Activated CD8-positive, alpha-beta memory T cell treated with anti-CD3 and anti-CD28 coated beads, Interleukin-2, amount 50 U/mL, for 1 hour (primary cell): ENCODE results near the gene LIN7B.
"Not testable (repeated sequence)": the region's sequence is repeated elsewhere in the genome, so short reads cannot be mapped to it uniquely, and the experiment has no call there.

Experiments used
- DNase-seq: peaks from one replicate; pipeline ENCODE4 v3.0.0-alpha.2; 2020; ENCODE audit errors: extremely low read depth

Gene LIN7B

GRCh38 chr19:49118565-49119410 lies 4.6 kb downstream of the LIN7B start, which contains the start of gene C19orf73:
Gene C19orf73 (minus strand): TSS chr19:49119143. CDS start chr19:49119022, 121 bp downstream.
- peak; percentile 81 for DNase-seq

GRCh38 chr19:49119411-49120324 lies 5.5 kb downstream of the LIN7B start, which contains the start of gene PPFIA3:
Gene PPFIA3 (plus strand): TSS chr19:49119544. CDS start chr19:49127874, 8,330 bp downstream.
- DNase-seq: no peak

DNA sequence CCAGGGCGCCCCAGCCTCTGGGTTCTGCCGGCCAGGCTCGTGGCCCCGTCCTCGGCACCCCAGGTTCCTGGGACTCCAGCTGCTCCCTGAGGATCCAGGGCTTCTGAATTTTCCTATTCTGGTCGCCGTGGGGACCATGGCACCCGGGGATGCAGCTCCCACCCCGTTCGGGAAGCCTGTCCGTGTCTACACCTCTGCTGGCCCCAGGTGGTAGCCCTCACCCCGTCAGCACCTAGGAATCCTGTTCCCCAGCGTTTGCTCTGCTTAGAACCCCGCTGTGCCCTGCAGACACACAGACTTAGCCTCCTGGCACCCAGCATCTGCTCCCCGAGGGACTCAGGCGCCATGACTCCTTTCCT lies 6.1 kb downstream of the LIN7B start:
- DNase-seq: no peak

- DNase-seq: no peak
Observed at GRCh38 chr19:49120868-49121267, 6.7 kb downstream of the LIN7B start.

DNA sequence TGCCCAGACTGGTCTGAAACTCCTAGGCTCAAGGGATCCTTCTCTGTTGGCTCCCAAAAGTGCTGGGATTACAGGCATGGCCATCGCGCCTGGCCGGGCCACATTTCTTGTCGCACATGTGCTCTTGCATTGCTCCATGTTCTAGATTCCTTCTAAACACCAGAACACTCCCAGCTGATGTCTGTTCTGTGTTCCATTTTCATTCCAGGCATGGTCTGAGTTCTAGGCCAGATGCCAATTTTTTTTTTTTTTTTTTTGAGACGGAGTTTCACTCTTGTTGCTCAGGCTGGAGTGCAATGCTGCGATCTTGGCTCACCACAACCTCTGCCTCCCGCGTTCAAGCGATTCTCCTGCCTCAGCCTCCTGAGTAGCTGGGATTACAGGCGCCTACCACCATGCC lies 7.7 kb downstream of the LIN7B start:
- not testable (repeated sequence) for DNase-seq

- DNase-seq: not testable (repeated sequence)
Observed at GRCh38 chr19:49123285-49123684, 9.1 kb downstream of the LIN7B start.

DNA sequence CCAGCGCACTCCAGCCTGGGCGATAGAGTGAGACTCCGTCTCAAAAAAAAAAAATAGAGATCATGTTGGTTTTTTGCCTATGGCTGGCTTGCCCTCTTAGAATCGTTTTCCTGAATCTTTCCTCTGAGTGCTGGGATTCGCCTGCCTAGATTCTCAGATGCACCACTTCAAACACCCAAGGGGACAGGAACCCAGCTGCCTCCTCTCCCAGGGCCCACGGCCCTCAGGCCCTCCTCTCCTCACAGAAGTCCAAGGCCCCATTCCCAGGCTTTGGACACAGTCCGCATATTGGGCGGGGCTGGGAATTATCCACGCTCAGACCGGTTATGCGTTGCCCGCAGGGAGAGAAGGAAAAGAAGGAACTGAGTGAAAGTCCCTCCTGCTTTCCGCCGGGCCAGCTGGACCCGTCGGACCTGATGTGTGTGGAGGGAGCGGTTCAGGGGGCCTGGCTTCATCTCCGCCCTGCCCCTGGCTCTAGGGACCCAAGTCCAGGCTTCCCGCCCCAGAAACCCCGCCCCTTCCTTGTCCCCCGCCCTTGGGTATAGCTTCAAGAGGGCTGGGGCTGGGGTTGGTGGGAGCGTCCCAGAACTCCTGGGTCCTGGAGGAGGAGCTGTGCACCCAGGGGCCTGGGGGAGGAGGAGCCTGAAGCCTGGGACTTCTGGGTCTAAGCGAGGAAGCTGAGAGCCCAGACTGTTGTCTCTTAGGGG lies 11.0 kb downstream of the LIN7B start:
- DNase-seq: no peak

DNA sequence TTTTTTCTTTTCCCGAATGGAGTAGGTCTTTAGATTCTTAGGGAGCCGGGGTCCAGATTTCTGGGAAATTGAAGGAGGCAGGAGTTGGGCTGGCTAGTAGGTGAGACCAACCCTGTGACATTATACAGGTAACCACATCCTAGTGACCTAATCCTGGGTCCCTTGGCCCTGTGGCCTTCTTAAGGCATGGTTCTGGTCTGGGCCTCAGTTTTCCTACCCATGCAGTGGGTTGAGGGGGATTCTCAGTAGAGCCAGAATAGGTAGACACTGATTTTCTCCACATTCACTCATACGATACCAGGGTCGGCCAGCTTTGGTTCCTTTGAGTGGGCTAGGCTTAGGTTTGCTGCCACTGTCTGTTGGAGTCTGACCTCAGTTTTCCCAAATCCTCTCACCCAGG lies 12.4 kb downstream of the LIN7B start:
- no peak for DNase-seq

- DNase-seq: not testable (repeated sequence)
Observed at GRCh38 chr19:49127225-49127624, 13.1 kb downstream of the LIN7B start.

DNA sequence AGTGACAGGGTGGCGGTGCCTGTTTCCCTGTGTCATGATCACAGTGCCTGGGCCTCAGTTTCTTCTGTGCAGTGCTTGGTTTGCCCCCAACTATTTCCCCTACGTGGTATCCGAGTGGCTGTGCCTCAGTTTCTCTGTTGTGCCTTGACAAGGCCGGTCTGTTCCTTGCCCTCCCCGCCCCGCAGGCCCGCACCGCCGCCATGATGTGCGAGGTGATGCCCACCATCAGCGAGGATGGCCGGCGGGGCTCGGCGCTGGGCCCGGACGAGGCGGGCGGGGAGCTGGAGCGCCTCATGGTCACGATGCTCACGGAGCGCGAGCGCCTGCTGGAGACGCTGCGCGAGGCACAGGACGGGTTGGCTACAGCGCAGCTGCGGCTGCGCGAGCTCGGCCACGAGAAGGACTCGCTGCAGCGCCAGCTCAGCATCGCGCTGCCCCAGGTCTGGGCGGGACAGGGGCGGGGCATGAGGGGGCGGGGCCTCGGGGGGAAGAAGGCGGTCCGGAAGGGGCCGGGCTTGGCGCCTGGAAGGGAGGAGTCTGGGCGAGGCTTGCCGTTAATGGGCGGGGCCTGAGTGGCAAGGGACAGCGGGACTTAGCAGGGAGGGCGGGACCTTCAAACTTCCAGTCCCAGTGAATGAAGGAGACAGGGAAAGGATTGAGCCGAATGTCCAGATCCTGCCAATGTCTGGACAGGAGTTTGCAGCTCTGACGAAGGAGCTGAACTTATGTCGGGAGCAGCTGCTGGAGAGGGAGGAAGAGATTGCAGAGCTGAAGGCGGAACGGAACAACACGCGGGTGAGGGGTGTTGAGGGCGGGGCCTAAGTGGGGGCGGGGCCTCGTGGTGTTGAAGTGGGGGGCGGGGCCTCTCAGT lies 13.7 kb downstream of the LIN7B start:
- peak; percentile 82 for DNase-seq

DNA sequence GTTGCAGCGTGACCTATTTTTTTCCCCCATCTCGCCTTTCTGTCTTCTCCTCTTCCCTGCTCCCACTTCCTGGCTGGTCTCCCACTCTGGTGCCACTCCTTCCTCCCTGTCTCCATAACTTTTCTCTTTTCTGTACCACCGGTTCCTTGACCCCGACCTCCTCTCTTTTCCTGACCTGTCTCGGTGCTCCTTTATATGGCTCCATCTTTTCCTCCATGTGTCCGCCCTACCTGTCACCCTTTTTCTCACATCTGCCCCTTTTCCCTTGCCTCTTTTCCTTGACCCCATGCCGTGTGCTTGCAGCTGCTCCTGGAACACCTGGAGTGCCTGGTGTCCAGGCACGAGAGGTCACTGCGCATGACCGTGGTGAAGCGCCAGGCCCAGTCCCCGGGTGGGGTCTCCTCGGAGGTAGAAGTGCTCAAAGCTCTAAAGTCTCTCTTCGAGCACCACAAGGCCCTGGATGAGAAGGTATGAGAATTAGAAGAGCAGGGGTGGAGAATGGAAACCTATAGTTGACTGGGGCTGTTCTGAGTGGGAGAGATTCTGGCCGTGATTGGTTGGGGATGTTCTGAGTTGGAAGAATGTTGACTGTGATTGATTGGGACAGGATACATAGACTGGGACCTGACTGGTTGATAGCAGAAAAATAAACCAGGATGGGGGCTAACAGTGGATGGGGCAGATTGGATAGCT lies 14.5 kb downstream of the LIN7B start:
- DNase-seq: no peak

- no peak for DNase-seq
Observed at GRCh38 chr19:49129238-49129583, 15.0 kb downstream of the LIN7B start.

GRCh38 chr19:49130325-49130724 lies 16.2 kb downstream of the LIN7B start:
- no peak for DNase-seq

GRCh38 chr19:49132974-49133609 lies 18.9 kb downstream of the LIN7B start:
- DNase-seq: no peak

- no peak for DNase-seq
Observed at GRCh38 chr19:49133621-49134454, 19.7 kb downstream of the LIN7B start.

GRCh38 chr19:49135686-49136085 lies 21.5 kb downstream of the LIN7B start:
- DNase-seq: no peak

DNA sequence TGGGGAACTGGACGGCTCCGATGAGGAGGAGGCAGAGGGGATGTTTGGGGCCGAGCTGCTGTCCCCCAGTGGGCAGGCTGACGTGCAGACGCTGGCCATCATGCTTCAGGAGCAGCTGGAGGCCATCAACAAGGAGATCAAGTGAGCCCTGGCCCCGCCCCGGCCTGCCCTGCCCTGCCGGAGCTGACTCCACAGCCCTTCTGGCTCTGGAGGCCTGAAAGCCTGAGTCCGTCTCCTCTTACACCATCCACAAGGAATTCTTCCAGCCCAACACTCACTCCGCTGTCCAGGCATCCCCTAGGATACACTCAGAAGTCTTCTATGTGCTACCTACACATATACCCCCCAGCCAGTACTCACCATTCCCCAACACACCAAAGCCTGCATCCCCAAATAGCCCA lies 22.6 kb downstream of the LIN7B start:
- DNase-seq: no peak

- DNase-seq: no peak
Observed at GRCh38 chr19:49140951-49141350, 26.8 kb downstream of the LIN7B start.

- DNase-seq: no peak
Observed at GRCh38 chr19:49141352-49141751, 27.2 kb downstream of the LIN7B start.
